K562 (cell line): ENCODE measurements around the gene IFITM2. TPM values are rescaled to one million over a fixed set of nuclear protein-coding genes. Genes with fewer than 3 reads are reported as not detected.

Experiments used
- ATAC-seq: fragments of 200-7000 bp; cut with Tn5 transposase; 3 replicates; pipeline ENCODE4 v1.9.1; 2020; ENCODE audit warnings: moderate library complexity
- BruUV-seq: library from RNA; stranded (reverse); fragments of 400-500 nt; replicated peaks from 2 replicates; lab custom pipeline; 2021; lab: Mats Ljungman, UMichigan
- CTCF ChIA-PET: fragments of 300-600 bp; formaldehyde crosslinking; extraction: SDS; loops from one replicate; lab custom pipeline; 2021; ENCODE audit warnings: low intra/inter-chr PET ratio; lab: Yijun Ruan, JAX
- POLR2A ChIA-PET: fragments of 300-600, 350-650 bp; sonication (Branson Sonifier 250); formaldehyde crosslinking; extraction: SDS; loops from one replicate; lab custom pipeline; 2021; ENCODE audit warnings: antibody characterized with exemption, inconsistent platforms; lab: Yijun Ruan, JAX
- DNase-seq, 4 experiments: peaks; one replicate each; pipeline versions ENCODE4 v3.0.0 to v3.0.0-alpha.2; 2011 to 2018; ENCODE audit warnings: low spot score in 3 of 4, mixed read lengths in 3 of 4; ENCODE audit errors: extremely low read depth in 1 of 4
- FAIRE-seq: peaks from 2 replicates; lab custom pipeline; 2011; peaks lifted over from hg19 to GRCh38; lab: Jason Lieb, UNC
- H2AFZ ChIP-seq: 2 replicates; pipeline ENCODE4 v1.6.0; 2011; ENCODE audit warnings: low read depth, low read length, control low read depth, inconsistent platforms
- H3K27ac ChIP-seq: fragments of 200-600 bp; 3 replicates; pipeline ENCODE4 v1.8.0; 2011; ENCODE audit warnings: low read depth, mild to moderate bottlenecking, control low read depth, inconsistent platforms, low read length, moderate library complexity, mixed read lengths; ENCODE audit errors: extremely low read depth
- H3K27me3 ChIP-seq, 2 experiments: fragments of 300-600 bp in 1 of 2; 2 replicates in 1 of 2; 3 replicates in 1 of 2; pipeline versions ENCODE4 v1.6.0 to v1.8.0; 2011; ENCODE audit warnings: inconsistent platforms in 2 of 2, low read length in 2 of 2, mild to moderate bottlenecking in 1 of 2, mixed read lengths in 1 of 2, moderate library complexity in 1 of 2; ENCODE audit not compliant: control insufficient read depth in 2 of 2, insufficient read depth in 2 of 2
- H3K36me3 ChIP-seq: fragments of 300-600 bp; 3 replicates; pipeline ENCODE4 v1.8.0; 2011; ENCODE audit warnings: mild to moderate bottlenecking, low read length, inconsistent platforms; ENCODE audit not compliant: control insufficient read depth, insufficient read depth
- H3K4me1 ChIP-seq, 2 experiments: fragments of 200-600 bp in 1 of 2; replicated peaks in 1 of 2; 2 replicates in 1 of 2; 3 replicates in 1 of 2; pipeline versions ENCODE4 v1.5.1 to v1.8.0; 2011; ENCODE audit warnings: inconsistent platforms in 2 of 2, low read length in 2 of 2, mild to moderate bottlenecking in 1 of 2, mixed read lengths in 1 of 2, moderate library complexity in 1 of 2; ENCODE audit not compliant: control insufficient read depth in 2 of 2, insufficient read depth in 2 of 2
- H3K4me2 ChIP-seq: 2 replicates; pipeline ENCODE4 v1.6.1; 2011; ENCODE audit warnings: low read length, control low read depth, inconsistent platforms, mixed read lengths; ENCODE audit not compliant: insufficient read depth
- H3K4me3 ChIP-seq: fragments of 200-600 bp; sonication (generic), shearing (Covaris generic); 2 replicates; pipeline ENCODE4 v1.5.1; 2016; ENCODE audit warnings: control low read depth, inconsistent platforms
- H3K79me2 ChIP-seq: fragments of 200-600 bp; 3 replicates; pipeline ENCODE4 v1.8.0; 2011; ENCODE audit warnings: low read length, inconsistent platforms; ENCODE audit not compliant: control insufficient read depth, insufficient read depth
- H3K9ac ChIP-seq, 2 experiments: 2 replicates each; pipeline versions ENCODE4 v1.6.0 to v1.6.1; 2011; ENCODE audit warnings: low read depth in 2 of 2, low read length in 2 of 2, control low read depth in 1 of 2, inconsistent platforms in 1 of 2, mild to moderate bottlenecking in 1 of 2, mixed read lengths in 1 of 2; ENCODE audit not compliant: insufficient read depth in 1 of 2
- H3K9me1 ChIP-seq: one replicate; pipeline ENCODE4 v1.6.0; 2011; ENCODE audit warnings: inconsistent platforms, mild to moderate bottlenecking, low read length, moderate library complexity; ENCODE audit not compliant: control insufficient read depth, insufficient read depth
- H3K9me3 ChIP-seq: replicated peaks from 2 replicates; pipeline ENCODE4 v1.5.1; 2011; ENCODE audit warnings: low read depth, low read length, inconsistent platforms; ENCODE audit not compliant: control insufficient read depth, insufficient read depth
- H4K20me1 ChIP-seq: replicated peaks from 2 replicates; pipeline ENCODE4 v1.6.1; 2011; ENCODE audit warnings: low read length, inconsistent platforms, mixed read lengths; ENCODE audit not compliant: control insufficient read depth, insufficient read depth
- ATF7 ChIP-seq: fragments of 450-650 bp; IDR thresholded peaks from 2 replicates; pipeline ENCODE4 v1.7.1; 2014; ENCODE audit warnings: mild to moderate bottlenecking, moderate library complexity
- C11orf30 ChIP-seq: fragments of 450-650 bp; IDR thresholded peaks from 2 replicates; pipeline ENCODE4 v1.6.1; 2016; ENCODE audit warnings: low read depth, mild to moderate bottlenecking
- CBX3 ChIP-seq, 2 experiments: IDR thresholded peaks; 1 replicate in 1 of 2; 2 replicates in 1 of 2; pipeline ENCODE4 v1.6.1; 2012; ENCODE audit warnings: inconsistent platforms in 2 of 2, low read length in 2 of 2, borderline replicate concordance in 1 of 2, control low read depth in 1 of 2
- E4F1 ChIP-seq: fragments of 250-450 bp; sonication (Bioruptor Pico); IDR thresholded peaks from 2 replicates; pipeline ENCODE4 v1.5.0; 2021; ENCODE audit warnings: mild to moderate bottlenecking, borderline replicate concordance
- MAFG ChIP-seq: fragments of 450-650 bp; conservative IDR thresholded peaks from 2 replicates; pipeline ENCODE4 v1.6.1; 2016; ENCODE audit warnings: missing genetic modification characterization, missing compliant biosample characterization
- NFE2 ChIP-seq: IDR thresholded peaks from 2 replicates; pipeline ENCODE4 v1.6.1; 2014; ENCODE audit warnings: antibody characterized with exemption, low read depth
- RCOR1 ChIP-seq, 2 experiments: IDR thresholded peaks; 2 replicates each; pipeline ENCODE4 v1.6.1; 2012; ENCODE audit warnings: low read depth in 2 of 2, low read length in 2 of 2, borderline replicate concordance in 1 of 2, improper control_type of control experiment in 1 of 2
- SLC30A9 ChIP-seq: fragments of 250-450 bp; sonication (Bioruptor Pico); IDR thresholded peaks from 2 replicates; pipeline ENCODE4 v1.8.0; 2022; ENCODE audit warnings: mild to moderate bottlenecking, moderate library complexity
- SPI1 ChIP-seq: IDR thresholded peaks from 2 replicates; pipeline ENCODE4 v1.6.1; 2011; ENCODE audit warnings: low read depth, low read length, control low read depth, borderline replicate concordance
- SRSF3 ChIP-seq: fragments of 200-400 bp; formaldehyde crosslinking; IDR thresholded peaks from 2 replicates; pipeline ENCODE4 v1.6.1; 2016; ENCODE audit warnings: mild to moderate bottlenecking, low read length, moderate library complexity; ENCODE audit not compliant: insufficient read depth
- TRIM24 ChIP-seq, 2 experiments: fragments of 450-650 bp; IDR thresholded peaks; 2 replicates each; pipeline ENCODE4 v1.6.1; 2016
- TRIM28 ChIP-seq: fragments of 450-650 bp; IDR thresholded peaks from 2 replicates; pipeline ENCODE4 v1.6.1; 2017
- ZNF146 ChIP-seq: IDR thresholded peaks from one replicate; pipeline ENCODE4 v1.6.1; 2018; ENCODE audit warnings: missing compliant biosample characterization; ENCODE audit not compliant: unreplicated experiment
- ZNF280A ChIP-seq: fragments of 450-650 bp; IDR thresholded peaks from 2 replicates; pipeline ENCODE4 v1.6.1; 2018; ENCODE audit warnings: mild to moderate bottlenecking, low read depth; ENCODE audit not compliant: partially characterized antibody
- ZNF316 ChIP-seq: fragments of 450-650 bp; IDR thresholded peaks from 2 replicates; pipeline ENCODE4 v1.6.1; 2016
- ZNF324 ChIP-seq: fragments of 250-450 bp; sonication (Bioruptor Pico); IDR thresholded peaks from 2 replicates; pipeline ENCODE4 v1.4.0; 2020; ENCODE audit warnings: mild to moderate bottlenecking
- in situ Hi-C: fragments of 300-500 bp; cut with MboI; formaldehyde crosslinking; loops from 4 replicates; pipeline ENCODE4 v1.15.0; 2018; ENCODE audit warnings: inconsistent platforms, mixed read lengths
- intact Hi-C: fragments of 100-400 bp; cut with micrococcal nuclease; formaldehyde crosslinking; loops from 2 replicates; pipeline ENCODE4 v1.14.2; 2022
- polyA plus RNA-seq, 8 experiments: library from polyadenylated mRNA; depleted of rRNA in 4 of 8; stranded (reverse) in 5 of 8; unstranded in 3 of 8; fragments of >200 nt; fragmentation: Nextera tagmentation in 2 of 8; fragmentation: Illumina TruSeq in 1 of 8; extraction: Ambion mirVana in 2 of 8; extraction: Trizol in 1 of 8; gene quantifications; 2 replicates each; pipeline versions ENCODE4 v1.2.1 to v1.2.3, GENCODE V29; 2011 to 2014; ENCODE audit warnings: inconsistent platforms in 1 of 8, missing spikeins in 1 of 8
- total RNA-seq, 7 experiments: library from RNA; depleted of rRNA in 6 of 7; stranded (reverse); fragments of >200 nt in 6 of 7; fragmentation: Illumina TruSeq in 2 of 7; extraction: Trizol in 2 of 7; gene quantifications; 2 replicates each; pipeline versions ENCODE4 v1.2.1 to v1.2.3, GENCODE V29; 2011 to 2021; ENCODE audit warnings: low replicate concordance in 1 of 7

Gene IFITM2
- total and polyA plus RNA-seq, 9 of the 15 experiments (the other 6 are each of a cell fraction or from before 2014, with no cell fraction given): 52.8 to 4,872 (median 356) TPM

- TF ChIP-seq TRIM28: no peak
- TF ChIP-seq SRSF3: no peak
- peak; percentile 54 for TF ChIP-seq ZNF280A
- TF ChIP-seq E4F1 (CRISPR knock-in tag): no peak
- TF ChIP-seq SPI1: no peak
- no peak for TF ChIP-seq SLC30A9 (CRISPR knock-in tag)
- TF ChIP-seq RCOR1 (IDR thresholded peaks at IDR 0.05; ENCODE audit: borderline replicate concordance in 1 of 2, low read depth in 2 of 2, low read length in 2 of 2): no peak
- peak; percentile 61 to 79; a peak in 3 of 4 replicates for TF ChIP-seq TRIM24 (IDR thresholded peaks at IDR 0.05)
- no peak for TF ChIP-seq ZNF146 (CRISPR knock-in tag)
- TF ChIP-seq CBX3 (IDR thresholded peaks at IDR 0.05; ENCODE audit: borderline replicate concordance in 1 of 2, low read length in 2 of 2): peak in 1 of 2 experiments; percentile 59; a peak in 1 of 3 replicates
- TF ChIP-seq C11orf30: peak; percentile 30; the same call in 1 of the 2 replicates
- peak; percentile 33; the same call in 1 of the 2 replicates for TF ChIP-seq NFE2
- 0 out of 2 replicates have a peak, but pooled peaks have one; percentile 30 for TF ChIP-seq MAFG (tag)
- TF ChIP-seq ZNF316: peak; percentile 72
- TF ChIP-seq ZNF324 (CRISPR knock-in tag): peak; percentile 97
- TF ChIP-seq ATF7: no peak
- no peak overlapping the region for H3K4me3 ChIP-seq
- H4K20me1 ChIP-seq: no peaks in the 10 kb centered on the region
- no peak overlapping the region for H2AFZ ChIP-seq
- ChIA-PET CTCF (no interaction called here), POLR2A (no interaction called here)
- FAIRE-seq (peak; percentile 57), ATAC-seq (no peak), DNase-seq (no peak)
- peak overlapping the region; percentile 78; the same call in 1 of the 3 replicates for H3K27ac ChIP-seq
- H3K4me2 ChIP-seq: no peak overlapping the region
- H3K9ac ChIP-seq: no peak overlapping the region
- no TSS peak for BruUV-seq
- no peaks in the 10 kb centered on the region for H3K79me2 ChIP-seq
- in situ Hi-C loops: no loop called here
- no peaks in the 10 kb centered on the region for H3K36me3 ChIP-seq
- H3K27me3 ChIP-seq: no peaks in the 10 kb centered on the region
- no peaks in the 10 kb centered on the region for H3K9me1 ChIP-seq
- H3K9me3 ChIP-seq: peaks cover 12% of the 10 kb centered on the region
- intact Hi-C loops: no loop called here
- peaks cover 10 to 32% of the 10 kb centered on the region in 2 experiments for H3K4me1 ChIP-seq
Observed at GRCh38 chr11:276219-276618, 31.4 kb upstream of the IFITM2 start.
